Suprapubic skin (tissue), 4 donors: ENCODE measurements around the gene B3GALT4.

Source experiments
- CTCF ChIP-seq, 2 donors: fragments of 200-600 bp in 1 of 2; fragments of 450-650 bp in 1 of 2; sonication (generic) in 1 of 2; IDR thresholded peaks; one replicate each; pipeline ENCODE4 v1.5.1; 2016 to 2019; ENCODE audit warnings: antibody characterized with exemption in 2 of 2, mild to moderate bottlenecking in 1 of 2, moderate library complexity in 1 of 2
- EP300 ChIP-seq: sonication (generic); formaldehyde crosslinking; IDR thresholded peaks from one replicate; pipeline ENCODE4 v1.6.1; 2017; ENCODE audit warnings: antibody characterized with exemption
- POLR2A ChIP-seq, 2 donors: fragments of 450-650 bp; IDR thresholded peaks; one replicate each; pipeline ENCODE4 v1.6.1; 2017; ENCODE audit warnings: antibody characterized with exemption in 2 of 2, mild to moderate bottlenecking in 2 of 2, moderate library complexity in 2 of 2
- POLR2AphosphoS5 ChIP-seq, 3 donors: sonication (generic); formaldehyde crosslinking; IDR thresholded peaks; one replicate each; pipeline ENCODE4 v1.6.1; 2017; ENCODE audit warnings: antibody characterized with exemption in 3 of 3

GRCh38 chr6:33278810-33279209, 1.9 kb downstream of the B3GALT4 start:
- TF ChIP-seq CTCF (IDR thresholded peaks at IDR 0.05) = no peak
- TF ChIP-seq POLR2AphosphoS5 (IDR thresholded peaks at IDR 0.05) = no peak
- TF ChIP-seq POLR2A (IDR thresholded peaks at IDR 0.05) = no peak
- no peak for TF ChIP-seq EP300
